GM19351 (cell line): ENCODE results near the gene BEST4.
A peak's percentile ranks its signal among the peaks of the same experiment; 100 is the strongest.
"Not testable (repeated sequence)": the region's sequence is repeated elsewhere in the genome, so short reads cannot be mapped to it uniquely, and the experiment has no call there.

Source experiments
- ATAC-seq: cut with Tn5 transposase; IDR thresholded peaks from one replicate; pipeline ENCODE4 v1.9.1; 2021; ENCODE audit warnings: mild to moderate bottlenecking, moderate library complexity; ENCODE audit not compliant: unreplicated experiment

The BEST4 gene

DNA sequence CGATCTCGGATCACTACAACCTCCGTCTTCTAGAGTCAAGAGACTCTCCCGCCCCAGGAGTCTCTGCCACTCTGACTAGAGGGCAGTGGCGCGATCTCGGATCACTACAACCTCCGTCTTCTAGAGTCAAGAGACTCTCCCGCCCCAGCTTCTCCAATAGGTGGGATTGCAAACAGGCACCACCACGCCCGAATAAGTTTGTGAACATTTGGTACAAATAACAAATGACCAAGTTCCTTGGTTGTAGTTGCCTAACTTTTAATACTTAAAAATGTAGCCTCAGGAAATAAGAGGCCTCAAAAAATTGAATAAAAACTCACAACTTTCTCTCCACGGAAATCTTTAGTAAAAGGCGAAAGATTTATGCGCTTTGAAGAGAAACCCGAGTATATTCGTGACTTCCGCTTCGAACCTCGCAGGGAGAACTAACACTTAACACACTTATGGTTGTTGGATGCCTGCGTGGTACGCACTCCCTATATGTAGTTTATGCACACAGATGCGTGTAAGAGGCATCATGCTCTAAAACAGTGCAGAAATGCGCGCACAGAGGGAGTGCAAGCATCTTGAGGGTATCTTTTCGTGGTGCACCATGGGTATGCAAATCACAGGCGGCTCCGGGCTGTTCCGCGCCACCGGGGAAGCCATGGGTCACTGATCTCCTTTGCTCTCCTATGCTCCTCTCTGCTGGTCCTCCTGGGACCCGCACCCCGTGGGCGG lies 31.8 kb upstream of the BEST4 start:
- ATAC-seq: peak; percentile 83

DNA sequence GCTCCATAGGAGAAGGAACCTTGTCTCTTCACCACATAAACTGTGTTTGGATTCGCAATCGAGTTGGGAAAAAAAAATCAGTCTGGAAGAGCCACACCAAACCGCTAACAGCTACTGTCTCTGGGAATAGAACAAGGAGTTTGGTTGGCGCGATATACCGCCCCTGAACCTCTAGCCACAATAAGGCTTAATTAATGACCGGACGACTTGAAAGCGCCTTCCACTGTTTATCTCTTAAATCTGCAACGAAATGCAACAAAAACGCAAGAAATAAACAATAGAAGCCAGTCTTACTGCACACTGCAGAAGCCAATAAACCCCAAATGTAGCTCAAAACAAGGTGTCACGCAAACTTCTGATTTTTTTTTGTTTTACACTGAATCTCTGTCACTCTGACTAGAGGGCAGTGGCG lies 31.2 kb upstream of the BEST4 start:
- ATAC-seq: no peak

DNA sequence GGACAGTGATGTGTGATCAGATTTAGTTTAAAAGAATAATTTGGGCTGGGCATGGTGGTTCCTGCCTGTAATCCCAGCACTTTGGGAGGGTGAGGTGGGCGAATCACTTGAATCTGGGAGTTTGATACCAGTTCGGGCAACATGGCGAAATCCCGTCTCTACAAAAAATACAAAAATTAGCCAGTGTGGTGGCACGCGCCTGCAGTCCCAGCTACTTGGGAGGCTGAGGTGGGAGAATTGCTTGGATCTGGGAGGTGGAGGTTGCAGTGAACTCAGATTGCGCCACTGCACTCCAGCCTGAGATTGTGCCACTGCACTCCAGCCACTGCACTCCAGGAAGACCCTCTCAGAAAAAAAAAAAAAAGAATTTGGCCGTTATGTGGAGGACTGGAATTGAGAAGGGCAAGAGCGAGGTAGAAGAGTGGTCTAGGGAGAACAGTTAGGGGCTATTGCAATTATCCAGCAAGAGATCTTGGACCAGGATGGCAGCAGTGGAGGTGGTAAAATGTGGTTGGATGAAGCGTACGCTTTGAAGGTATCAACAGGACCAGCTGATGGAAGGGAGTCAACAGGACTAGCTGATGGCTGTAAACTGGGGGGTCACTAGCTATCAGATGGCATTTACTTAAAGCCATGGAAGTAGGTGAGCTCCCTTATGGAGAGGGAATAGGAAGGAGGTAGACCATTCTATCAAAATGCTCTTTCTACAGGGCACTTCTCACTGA lies 30.0 kb upstream of the BEST4 start:
- no peak for ATAC-seq

DNA sequence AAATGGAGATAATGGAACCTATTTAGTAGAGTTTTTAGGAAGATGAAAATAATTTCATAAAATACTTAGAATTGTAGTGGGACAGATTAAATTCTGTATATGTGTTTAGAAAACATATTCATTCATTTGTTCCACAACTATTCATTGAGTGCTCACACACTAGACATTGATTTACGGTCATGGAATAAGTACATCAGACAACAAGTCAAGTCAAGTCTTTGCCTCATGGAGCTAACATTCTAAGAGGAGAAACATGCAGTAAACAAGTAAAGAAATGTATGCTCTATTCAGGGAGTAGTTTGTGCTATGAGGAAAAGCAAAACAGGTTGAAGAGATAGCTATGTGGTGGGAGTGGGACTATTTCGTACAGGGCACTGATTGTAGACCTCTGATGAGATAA lies 29.3 kb upstream of the BEST4 start:
- ATAC-seq: no peak

DNA sequence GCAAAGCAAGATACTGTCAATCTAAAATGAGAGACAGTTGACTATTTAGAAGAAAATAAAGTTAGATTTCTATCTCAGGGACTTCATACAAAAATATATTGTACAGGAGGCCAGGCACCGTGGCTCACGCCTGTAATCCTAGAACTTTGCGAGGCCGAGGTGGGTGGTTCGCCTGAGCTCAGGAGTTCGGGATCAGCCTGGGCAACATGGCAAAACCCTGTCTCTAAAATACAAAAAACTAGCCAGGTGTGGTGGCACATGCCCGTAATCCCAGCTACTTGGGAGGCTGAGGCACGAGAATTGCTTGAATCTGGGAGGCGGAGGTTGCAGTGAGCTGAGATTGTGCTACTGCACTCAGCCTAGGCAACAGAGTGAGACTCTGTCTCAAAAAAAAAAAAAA lies 28.0 kb upstream of the BEST4 start:
- not testable (repeated sequence) for ATAC-seq

DNA sequence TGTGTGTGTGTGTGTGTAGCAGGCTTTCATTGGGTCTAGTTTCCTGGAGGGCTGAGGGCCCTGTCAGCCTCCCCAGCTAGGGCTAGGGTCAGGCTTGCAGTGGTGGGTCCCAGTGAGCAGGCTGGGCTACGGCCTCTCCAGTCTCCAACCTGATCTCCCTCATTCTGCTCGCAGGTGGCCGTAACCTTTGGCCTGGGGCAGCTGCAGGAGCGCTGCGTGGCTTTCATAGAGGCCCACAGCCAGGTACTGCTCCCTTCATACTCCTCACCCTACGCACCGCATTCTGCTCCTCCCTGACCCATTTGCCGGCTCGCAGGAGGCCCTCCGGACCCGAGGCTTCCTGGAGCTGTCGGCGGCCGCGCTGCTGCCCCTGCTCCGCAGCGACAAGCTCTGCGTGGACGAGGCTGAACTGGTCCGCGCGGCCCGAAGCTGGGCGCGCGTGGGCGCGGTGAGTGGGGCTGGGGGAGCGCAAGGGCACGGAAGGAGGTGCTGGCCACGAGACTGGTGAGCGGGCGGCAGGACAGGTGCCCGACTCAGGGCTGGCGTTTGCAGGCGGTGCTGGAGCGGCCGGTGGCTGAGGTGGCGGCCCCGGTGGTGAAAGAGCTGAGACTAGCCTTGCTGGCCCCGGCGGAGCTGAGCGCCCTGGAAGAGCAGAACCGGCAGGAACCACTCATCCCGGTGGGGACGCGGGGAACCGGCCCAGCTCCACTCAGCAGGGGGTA lies 25.0 kb upstream of the BEST4 start:
- ATAC-seq: no peak

DNA sequence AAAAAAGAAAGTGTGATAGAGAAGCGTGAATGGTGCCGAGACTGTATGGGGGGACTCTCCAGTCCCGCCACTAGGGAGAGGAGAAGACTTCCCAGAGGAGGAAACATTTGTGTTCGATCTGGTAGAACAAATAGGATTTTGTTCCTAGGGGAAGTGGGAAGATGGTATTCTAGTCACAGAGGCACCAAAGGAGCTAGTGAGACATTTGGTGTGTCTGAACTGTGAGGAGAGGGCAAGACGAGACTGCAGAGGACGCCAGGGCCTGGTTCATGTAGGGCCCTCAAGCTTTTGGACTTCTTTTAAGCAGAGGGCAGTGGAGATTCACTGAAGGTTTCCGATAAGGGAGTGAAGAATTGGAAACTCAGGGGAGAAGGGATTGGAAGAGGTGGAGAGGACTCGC lies 23.3 kb upstream of the BEST4 start:
- no peak for ATAC-seq

DNA sequence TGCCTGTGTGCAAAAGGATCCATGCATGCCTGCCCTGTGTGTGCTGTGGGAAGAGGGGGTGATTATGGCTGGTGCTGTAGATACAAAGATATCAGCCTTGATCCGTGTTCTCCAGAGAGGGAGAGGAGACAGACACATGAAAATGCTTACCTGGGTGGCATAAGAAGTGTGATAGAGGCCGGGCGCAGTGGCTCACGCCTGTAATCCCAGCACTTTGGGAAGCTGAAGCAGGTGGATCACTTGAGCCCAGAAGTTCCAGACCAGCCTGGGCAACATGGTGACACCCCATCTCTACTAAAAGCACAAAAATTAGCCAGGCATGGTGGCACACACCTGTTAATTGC lies 22.8 kb upstream of the BEST4 start:
- not testable (repeated sequence) for ATAC-seq

DNA sequence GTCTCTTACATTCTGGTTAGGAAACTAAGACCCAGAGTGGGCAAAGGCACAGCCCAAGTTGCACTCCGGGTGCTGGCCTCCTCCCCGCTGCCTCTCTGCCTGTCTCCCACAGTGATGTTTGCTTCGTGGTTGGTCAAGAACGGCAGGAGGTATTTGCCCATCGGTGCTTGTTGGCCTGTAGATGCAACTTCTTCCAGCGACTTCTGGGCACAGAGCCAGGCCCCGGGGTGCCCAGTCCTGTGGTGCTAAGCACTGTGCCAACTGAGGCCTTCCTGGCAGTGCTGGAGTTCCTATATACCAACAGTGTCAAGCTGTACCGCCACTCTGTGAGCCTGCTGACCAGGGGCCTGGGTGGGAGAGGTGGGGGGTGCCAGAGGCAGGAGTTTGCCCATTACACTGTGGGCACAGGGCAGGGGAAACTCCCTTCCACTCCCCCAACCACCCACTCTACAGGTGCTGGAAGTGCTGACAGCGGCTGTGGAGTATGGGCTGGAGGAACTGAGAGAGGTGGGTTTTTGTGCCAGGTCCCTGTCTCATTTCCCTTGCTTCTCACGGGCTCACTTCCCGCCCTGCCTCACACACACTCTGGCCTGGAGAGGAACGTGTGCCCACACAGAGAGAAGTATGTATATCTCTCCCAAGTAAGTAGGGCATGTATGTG lies 22.3 kb upstream of the BEST4 start:
- ATAC-seq: no peak

DNA sequence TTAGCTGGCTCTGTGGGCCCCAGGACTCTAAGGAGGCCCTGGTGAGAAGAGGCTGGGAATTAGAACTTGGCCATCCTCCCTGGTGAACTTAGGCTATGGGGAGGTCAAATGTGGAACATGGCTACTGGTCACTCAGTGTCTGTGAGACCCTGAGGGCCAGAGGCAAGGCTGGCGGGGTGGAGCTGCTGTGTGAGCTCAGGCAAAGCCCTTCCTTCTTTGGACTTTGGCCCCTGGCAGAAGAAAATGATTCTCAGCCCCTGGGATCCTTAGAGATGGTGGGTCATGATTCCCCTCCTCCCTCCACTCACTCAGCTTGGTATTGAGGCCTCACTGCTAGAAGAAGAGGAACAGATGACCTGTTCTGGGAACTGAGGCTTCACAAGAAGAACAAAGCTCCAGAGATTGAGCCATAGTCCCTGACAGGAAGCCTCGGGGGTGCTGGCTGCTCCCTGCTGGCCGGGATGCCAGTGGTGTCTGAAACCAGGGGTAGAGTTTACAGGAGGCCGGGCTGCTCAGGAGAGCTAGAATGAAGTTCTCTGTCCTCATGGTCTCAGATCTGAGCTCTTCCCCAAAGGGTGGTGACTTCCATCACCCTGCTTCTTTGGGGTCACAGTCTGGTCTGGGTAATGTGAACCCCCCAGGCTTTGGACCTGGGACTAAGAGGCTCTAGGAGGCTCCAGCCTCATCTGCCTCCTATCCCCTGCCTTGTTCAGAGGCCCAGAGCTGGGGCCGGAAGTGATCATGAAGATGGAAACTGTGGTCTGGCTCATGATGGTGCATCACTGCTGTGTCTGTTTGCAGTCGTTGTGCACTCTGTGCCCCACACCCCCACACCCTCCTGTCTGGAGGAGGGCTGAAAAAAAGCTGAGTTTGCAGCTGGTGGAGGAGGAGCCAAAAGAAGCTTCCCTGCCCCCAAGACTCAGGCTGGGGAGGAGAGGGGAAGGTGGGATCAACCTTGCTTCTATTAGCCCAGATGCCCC lies 21.3 kb upstream of the BEST4 start:
- ATAC-seq: peak; percentile 65

DNA sequence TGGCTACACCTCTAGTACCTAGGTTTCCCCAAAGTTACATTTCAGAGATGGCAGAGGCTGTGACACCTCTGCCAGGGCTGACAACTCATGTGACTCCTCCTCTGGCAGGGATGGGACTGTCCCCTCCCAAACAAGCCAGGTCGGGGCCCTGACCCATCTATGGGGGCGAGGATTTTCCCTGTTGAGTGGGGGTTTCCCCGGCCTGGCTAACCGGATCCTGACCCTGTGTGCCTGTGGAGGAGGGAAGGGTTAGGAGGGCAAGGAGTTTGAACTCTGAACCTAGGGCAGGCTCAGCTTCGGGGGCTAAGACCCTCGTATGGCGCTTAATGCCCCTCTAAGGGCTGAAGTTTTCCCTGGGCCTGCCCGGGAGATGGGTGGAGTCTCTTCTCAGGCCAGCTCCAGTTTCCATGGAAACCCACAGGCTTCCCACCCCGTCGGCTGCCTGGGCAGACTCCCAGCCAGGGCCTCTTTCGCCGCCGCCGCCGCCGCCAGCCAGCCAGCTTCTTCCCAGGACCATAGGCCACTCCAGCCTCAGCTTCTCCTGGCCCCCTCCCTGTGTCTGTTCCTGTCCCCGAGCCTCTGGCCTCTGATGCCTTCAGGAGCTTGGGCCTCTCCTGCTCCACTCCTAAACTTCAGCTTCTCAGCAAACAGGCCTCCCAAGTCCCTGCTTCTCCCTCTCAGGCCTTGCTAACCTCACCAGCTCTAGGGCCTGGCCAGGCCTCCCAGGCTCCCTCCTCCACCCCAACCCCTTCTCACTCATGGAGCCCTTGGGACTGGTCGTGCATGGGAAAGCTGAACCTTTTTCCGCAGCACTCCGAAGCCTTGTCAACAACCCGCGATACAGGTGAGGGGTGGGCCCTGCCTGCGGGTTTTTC lies 20.3 kb upstream of the BEST4 start, which contains the start of gene BTBD19:
TSS of gene BTBD19 (plus strand) at position 461 of the 875 bp plus-strand sequence. CDS start at position 759, 298 bp downstream.
- ATAC-seq: peak; percentile 28

DNA sequence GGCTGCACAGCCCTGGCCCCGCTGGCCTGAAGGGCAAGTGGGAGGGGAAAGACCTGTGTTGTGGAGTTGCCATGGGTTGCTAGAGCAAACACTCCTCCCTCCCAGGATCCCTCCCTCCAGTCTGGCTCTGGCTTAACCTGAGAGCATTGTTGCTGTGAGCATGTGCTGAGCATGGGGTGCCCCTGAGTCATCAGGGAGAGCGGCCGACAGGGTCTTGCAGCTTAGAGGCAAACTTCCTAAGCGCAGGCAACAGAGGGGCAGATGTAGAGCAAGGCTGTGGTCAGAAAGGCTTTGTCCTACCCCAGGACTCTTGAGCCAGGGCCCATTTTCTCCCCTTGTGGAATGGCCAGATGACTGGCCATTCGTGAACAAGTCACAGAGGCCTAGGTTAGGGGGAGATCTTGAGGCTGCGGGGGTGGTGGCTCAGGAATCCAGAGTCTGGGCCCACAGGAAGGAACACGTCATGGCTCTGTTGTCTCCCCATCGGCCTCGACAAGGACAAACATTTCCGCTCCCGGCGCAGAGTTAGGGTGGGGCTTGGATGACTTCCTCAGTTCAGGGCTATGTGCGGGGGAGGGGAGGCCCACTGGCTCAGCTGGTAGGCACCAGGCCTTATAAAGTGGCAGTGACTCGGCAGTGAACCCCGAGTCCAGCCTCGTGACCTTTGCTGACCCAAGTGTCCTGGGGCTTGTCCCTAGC lies 19.5 kb upstream of the BEST4 start:
- peak; percentile 35 for ATAC-seq

DNA sequence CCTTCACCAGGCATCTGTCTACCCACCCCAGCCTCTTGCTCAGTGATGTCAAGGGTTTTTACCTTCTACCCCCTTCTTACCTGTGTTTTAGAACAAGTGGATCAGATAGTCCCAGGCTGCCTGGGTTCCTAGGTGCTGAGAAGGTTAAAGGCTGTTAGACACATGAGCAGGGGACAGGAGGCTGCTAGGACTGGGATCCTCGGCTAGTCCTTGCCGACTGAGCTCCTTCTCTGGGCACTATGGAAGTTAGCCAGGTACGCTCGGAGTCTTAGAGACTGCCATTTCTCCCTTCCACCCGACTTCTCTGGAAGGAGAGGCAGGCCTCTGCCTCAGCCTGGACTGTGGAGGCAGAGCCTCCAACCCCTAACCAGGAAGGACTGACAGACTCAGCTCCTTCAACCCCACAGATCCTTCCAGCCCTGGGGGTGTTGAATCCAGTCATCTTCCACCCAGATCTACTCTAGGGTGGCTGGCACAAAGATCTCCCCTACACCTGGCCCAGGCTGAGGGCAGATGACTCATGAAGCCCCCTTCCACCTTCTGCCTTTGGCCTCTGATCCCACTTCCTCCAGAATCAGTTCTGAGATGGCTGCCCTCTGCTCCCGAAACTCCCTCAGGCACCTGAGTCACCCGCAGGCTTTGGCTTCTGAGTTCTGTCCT lies 18.9 kb upstream of the BEST4 start, which contains the start of gene DYNLT4:
TSS of gene DYNLT4 (minus strand) at position 648 of the 660 bp plus-strand sequence. CDS start 683 bp downstream, outside the sequence.
- no peak for ATAC-seq

DNA sequence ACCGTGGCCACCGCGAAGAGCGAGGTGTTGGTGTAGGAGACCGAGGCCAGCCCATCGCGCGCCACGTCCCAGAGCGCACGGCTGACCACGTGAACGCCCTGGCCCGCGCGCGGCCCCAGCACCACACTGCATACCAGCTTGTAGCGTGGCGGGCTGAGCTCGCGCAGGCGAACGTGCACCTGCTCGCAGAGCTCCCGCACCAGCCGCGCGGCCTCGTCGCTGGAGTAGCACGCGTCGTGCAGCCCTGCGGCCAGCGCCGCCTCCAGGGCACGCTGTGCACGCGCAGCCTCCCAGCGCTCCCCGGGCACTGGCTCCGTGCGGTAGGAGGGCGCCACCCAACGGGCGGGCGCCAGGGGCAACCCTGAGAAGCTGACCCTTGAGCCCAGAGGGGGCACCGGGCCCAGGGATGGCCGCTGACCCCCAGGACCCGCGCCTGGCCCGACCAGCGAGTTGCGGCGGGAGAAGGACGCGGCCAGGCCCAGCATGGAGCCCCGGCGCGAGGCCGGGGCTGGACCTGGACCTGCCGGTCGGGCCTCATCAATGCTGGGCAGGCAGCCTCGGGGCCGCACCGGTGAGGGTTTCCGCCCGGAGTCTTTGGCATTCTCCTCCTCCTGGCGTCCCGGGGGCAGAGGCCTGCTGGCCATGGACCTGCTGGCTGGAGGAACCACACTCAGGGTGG lies 18.2 kb upstream of the BEST4 start:
- no peak for ATAC-seq

DNA sequence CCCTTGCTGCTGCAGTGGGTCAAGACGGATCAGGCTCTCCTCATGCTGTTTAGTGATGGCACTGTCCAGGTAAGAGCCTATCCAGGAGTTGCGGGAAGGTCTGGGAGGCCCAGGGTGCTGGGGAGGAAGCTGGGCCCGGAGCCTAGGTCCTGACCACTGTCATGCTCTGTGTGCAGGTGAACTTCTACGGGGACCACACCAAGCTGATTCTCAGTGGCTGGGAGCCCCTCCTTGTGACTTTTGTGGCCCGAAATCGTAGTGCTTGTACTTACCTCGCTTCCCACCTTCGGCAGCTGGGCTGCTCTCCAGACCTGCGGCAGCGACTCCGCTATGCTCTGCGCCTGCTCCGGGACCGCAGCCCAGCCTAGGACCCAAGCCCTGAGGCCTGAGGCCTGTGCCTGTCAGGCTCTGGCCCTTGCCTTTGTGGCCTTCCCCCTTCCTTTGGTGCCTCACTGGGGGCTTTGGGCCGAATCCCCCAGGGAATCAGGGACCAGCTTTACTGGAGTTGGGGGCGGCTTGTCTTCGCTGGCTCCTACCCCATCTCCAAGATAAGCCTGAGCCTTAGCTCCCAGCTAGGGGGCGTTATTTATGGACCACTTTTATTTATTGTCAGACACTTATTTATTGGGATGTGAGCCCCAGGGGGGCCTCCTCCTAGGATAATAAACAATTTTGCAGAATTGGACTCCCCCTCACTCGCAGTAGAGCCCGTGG lies 17.5 kb upstream of the BEST4 start:
- no peak for ATAC-seq

DNA sequence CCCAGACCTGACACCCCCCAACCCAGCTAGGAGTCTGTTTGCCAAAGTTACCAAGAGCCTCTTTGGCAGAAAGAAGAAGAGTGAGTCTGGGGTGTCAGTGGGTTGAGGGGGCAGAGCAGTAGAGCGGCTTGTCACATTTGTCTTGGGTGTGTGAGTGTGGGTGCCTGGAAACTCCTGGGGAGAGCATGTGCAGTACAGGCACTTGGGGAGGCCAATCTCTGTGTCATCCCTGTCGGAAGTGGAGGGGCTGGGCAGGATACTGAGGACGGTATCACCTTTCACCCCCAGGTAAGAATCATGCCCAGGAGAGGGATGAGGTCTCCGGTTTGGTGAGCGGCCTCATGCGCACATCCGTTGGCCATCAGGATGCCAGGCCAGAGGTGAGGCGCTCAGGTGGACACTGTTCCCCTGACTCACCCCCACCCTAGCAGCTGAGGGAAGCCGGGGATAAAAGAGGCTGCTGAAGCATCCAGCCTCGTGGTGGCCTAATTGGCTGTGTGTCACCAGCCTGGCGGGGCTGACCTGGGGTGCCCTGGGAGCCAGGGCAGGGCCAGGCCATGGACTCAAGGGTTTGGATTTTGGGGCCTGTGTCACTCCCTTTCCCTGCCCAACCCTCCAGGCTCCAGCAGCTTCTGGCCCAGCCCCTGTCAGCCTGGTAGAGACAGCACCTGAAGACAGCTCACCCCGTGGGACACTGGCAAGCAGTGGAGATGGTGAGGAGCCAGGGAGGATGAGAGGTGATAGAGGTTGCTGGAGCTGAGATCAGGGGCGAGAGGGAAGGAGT lies 15.5 kb upstream of the BEST4 start:
- ATAC-seq: no peak
